ENCODE data around the gene SKIDA1. TPM values are rescaled to one million over a fixed set of nuclear protein-coding genes. Genes with fewer than 3 reads are reported as not detected.

Gene SKIDA1
- total RNA-seq, 1 experiment from 2014 or later, result 0.40 TPM

GRCh38 chr10:21475393-21475792, 50.1 kb downstream of the SKIDA1 start:
- Mint-ChIP-seq H3K4me1 (ENCODE audit: low read depth, unreplicated experiment) (peaks cover 10% of the 10 kb centered on the region), H3K27me3 (ENCODE audit: unreplicated experiment) (no peaks in the 10 kb centered on the region), H3K36me3 (ENCODE audit: insufficient read depth, unreplicated experiment) (no peaks in the 10 kb centered on the region), H3K9me3 (ENCODE audit: low read depth, unreplicated experiment) (no peaks in the 10 kb centered on the region), H3K4me3 (ENCODE audit: low read depth, unreplicated experiment) (no peak overlapping the region), H3K27ac (ENCODE audit: unreplicated experiment) (no peak overlapping the region)
- no peak for TF ChIP-seq CTCF (IDR thresholded peaks at IDR 0.05; ENCODE audit: unreplicated experiment)
- BruUV-seq (replicated peaks), result no TSS peak
- no peak for DNase-seq
- CTCF ChIA-PET, result no interaction called here
- intact Hi-C loops (cut with micrococcal nuclease; ENCODE audit: unreplicated experiment), result no loop called here

- no peak overlapping the region for H3K27ac Mint-ChIP-seq (ENCODE audit: unreplicated experiment)
These were observed 51.9 kb downstream of the SKIDA1 start for GRCh38 chr10:21473541-21473940.

GRCh38 chr10:21473135-21473534, 52.3 kb downstream of the SKIDA1 start:
- Mint-ChIP-seq H3K36me3 (ENCODE audit: insufficient read depth, unreplicated experiment) (no peaks in the 10 kb centered on the region), H3K4me3 (ENCODE audit: low read depth, unreplicated experiment) (no peak overlapping the region), H3K27ac (ENCODE audit: unreplicated experiment) (no peak overlapping the region), H3K27me3 (ENCODE audit: unreplicated experiment) (no peaks in the 10 kb centered on the region), H3K4me1 (ENCODE audit: low read depth, unreplicated experiment) (no peaks in the 10 kb centered on the region), H3K9me3 (ENCODE audit: low read depth, unreplicated experiment) (no peaks in the 10 kb centered on the region)
- no peak for TF ChIP-seq CTCF (IDR thresholded peaks at IDR 0.05; ENCODE audit: unreplicated experiment)
- CTCF ChIA-PET, result no interaction called here
- intact Hi-C loops (cut with micrococcal nuclease; ENCODE audit: unreplicated experiment), result no loop called here
- DNase-seq, result no peak
- no TSS peak for BruUV-seq (replicated peaks)

More at GRCh38 chr10:21473541-21473940, 51.9 kb downstream of the SKIDA1 start:
- BruUV-seq (replicated peaks), result no TSS peak
- no peaks in the 10 kb centered on the region for H3K36me3 Mint-ChIP-seq (ENCODE audit: insufficient read depth, unreplicated experiment)
- H3K4me1 Mint-ChIP-seq (ENCODE audit: low read depth, unreplicated experiment), result no peaks in the 10 kb centered on the region
- H3K27me3 Mint-ChIP-seq (ENCODE audit: unreplicated experiment), result no peaks in the 10 kb centered on the region
- intact Hi-C loops (cut with micrococcal nuclease; ENCODE audit: unreplicated experiment), result no loop called here
- CTCF ChIA-PET, result no interaction called here
- no peak for DNase-seq
- H3K4me3 Mint-ChIP-seq (ENCODE audit: low read depth, unreplicated experiment), result no peak overlapping the region
- H3K9me3 Mint-ChIP-seq (ENCODE audit: low read depth, unreplicated experiment), result no peaks in the 10 kb centered on the region
- TF ChIP-seq CTCF (IDR thresholded peaks at IDR 0.05; ENCODE audit: unreplicated experiment), result no peak

DNA sequence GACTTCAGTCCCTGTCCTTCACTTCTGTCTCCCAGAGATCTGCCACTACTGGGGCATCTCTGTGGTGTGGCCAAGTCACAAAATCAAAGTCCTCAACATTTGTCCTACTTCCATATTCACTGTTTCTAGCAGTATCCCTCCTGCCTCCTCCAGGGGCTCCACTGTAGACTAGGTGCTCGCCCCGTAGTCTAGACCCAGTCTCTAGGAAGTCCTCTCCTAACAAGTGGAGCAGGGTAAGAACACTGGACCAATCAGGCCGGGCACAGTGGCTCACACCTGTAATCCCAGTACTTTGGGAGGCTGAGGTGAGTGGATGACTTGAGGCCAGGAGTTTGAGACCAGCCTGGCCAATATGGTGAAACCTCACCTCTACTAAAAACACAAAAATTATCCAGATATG, 57.4 kb downstream of the SKIDA1 start:
- Mint-ChIP-seq H3K9me3 (ENCODE audit: low read depth, unreplicated experiment) (no peaks in the 10 kb centered on the region), H3K4me3 (ENCODE audit: low read depth, unreplicated experiment) (no peak overlapping the region), H3K36me3 (ENCODE audit: insufficient read depth, unreplicated experiment) (no peaks in the 10 kb centered on the region), H3K27ac (ENCODE audit: unreplicated experiment) (no peak overlapping the region), H3K27me3 (ENCODE audit: unreplicated experiment) (no peaks in the 10 kb centered on the region), H3K4me1 (ENCODE audit: low read depth, unreplicated experiment) (no peaks in the 10 kb centered on the region)
- no TSS peak for BruUV-seq (replicated peaks)
- DNase-seq, result no peak
- intact Hi-C loops (cut with micrococcal nuclease; ENCODE audit: unreplicated experiment), result no loop called here
- no peak for TF ChIP-seq CTCF (IDR thresholded peaks at IDR 0.05; ENCODE audit: unreplicated experiment)
- CTCF ChIA-PET, result no interaction called here

- no peaks in the 10 kb centered on the region for H3K9me3 Mint-ChIP-seq (ENCODE audit: low read depth, unreplicated experiment)
- no peaks in the 10 kb centered on the region for H3K36me3 Mint-ChIP-seq (ENCODE audit: insufficient read depth, unreplicated experiment)
- TF ChIP-seq CTCF (IDR thresholded peaks at IDR 0.05; ENCODE audit: unreplicated experiment), result no peak
- no TSS peak for BruUV-seq (replicated peaks)
- no peak overlapping the region for H3K27ac Mint-ChIP-seq (ENCODE audit: unreplicated experiment)
- H3K27me3 Mint-ChIP-seq (ENCODE audit: unreplicated experiment), result no peaks in the 10 kb centered on the region
- CTCF ChIA-PET, result no interaction called here
- DNase-seq, result no peak
- H3K4me3 Mint-ChIP-seq (ENCODE audit: low read depth, unreplicated experiment), result no peak overlapping the region
- H3K4me1 Mint-ChIP-seq (ENCODE audit: low read depth, unreplicated experiment), result no peaks in the 10 kb centered on the region
- intact Hi-C loops (cut with micrococcal nuclease; ENCODE audit: unreplicated experiment), result no loop called here
These were observed 57.8 kb downstream of the SKIDA1 start for GRCh38 chr10:21467633-21468032.

Measured in Calu3 (cell line).